Mucosa of descending colon (tissue), 3 donors: Measurements from ENCODE around the gene TMEM86B. TPM values are rescaled to one million over a fixed set of nuclear protein-coding genes. Genes with fewer than 3 reads are reported as not detected.

Experiments used
- ATAC-seq: fragments of 200-7000 bp; cut with Tn5 transposase; one replicate; pipeline ENCODE4 v1.9.1; 2020; ENCODE audit warnings: mild to moderate bottlenecking, moderate library complexity
- DNase-seq, 3 donors: peaks; one replicate each; pipeline ENCODE4 v3.0.0-alpha.2; 2020
- H3K36me3 ChIP-seq: fragments of 200-600 bp; one replicate; pipeline ENCODE4 v1.8.0; 2021; ENCODE audit warnings: low read depth, mild to moderate bottlenecking
- H3K4me1 ChIP-seq: fragments of 200-600 bp; one replicate; pipeline ENCODE4 v1.8.0; 2021; ENCODE audit warnings: low read depth, mild to moderate bottlenecking
- H3K4me3 ChIP-seq: fragments of 200-600 bp; one replicate; pipeline ENCODE4 v1.8.0; 2021; ENCODE audit warnings: mild to moderate bottlenecking
- H3K9me3 ChIP-seq: fragments of 200-600 bp; one replicate; pipeline ENCODE4 v1.8.0; 2021; ENCODE audit warnings: mild to moderate bottlenecking
- intact Hi-C, 2 donors: fragments of 100-400 bp; cut with DNase I in 1 of 2; cut with micrococcal nuclease in 1 of 2; formaldehyde crosslinking; loops; one replicate each; pipeline versions ENCODE4 v1.11.0 to v1.11.1; 2022; cut with DNase I, micrococcal nuclease
- total RNA-seq, 3 donors: library from RNA; stranded (reverse); fragmentation: NEBNext Ultra II Directional in 2 of 3; extraction: Animal tissue kit (Norgen Biotek cat#: 25700) in 2 of 3; gene quantifications; one replicate each; pipeline versions ENCODE4 v1.2.1 to v1.2.4, GENCODE V29; 2021 to 2023
- TF ChIP-seq, protein P1 (sequence below): fragments of 200-600 bp; IDR thresholded peaks from one replicate; pipeline ENCODE4 v1.8.0; 2022; ENCODE audit warnings: antibody characterized with exemption, mild to moderate bottlenecking
- donor health status: DM: no; HTN: no; CAD: no; lungs with moderate emphysema.
- donor health status: DM: no; HTN: no; CAD: no.
- donor health status: DM: no; HTN: yes; CAD: no.

TMEM86B gene
- total RNA-seq, 3 donors from 2014 or later, result 3.4 to 4.5 (median 3.7) TPM

DNA sequence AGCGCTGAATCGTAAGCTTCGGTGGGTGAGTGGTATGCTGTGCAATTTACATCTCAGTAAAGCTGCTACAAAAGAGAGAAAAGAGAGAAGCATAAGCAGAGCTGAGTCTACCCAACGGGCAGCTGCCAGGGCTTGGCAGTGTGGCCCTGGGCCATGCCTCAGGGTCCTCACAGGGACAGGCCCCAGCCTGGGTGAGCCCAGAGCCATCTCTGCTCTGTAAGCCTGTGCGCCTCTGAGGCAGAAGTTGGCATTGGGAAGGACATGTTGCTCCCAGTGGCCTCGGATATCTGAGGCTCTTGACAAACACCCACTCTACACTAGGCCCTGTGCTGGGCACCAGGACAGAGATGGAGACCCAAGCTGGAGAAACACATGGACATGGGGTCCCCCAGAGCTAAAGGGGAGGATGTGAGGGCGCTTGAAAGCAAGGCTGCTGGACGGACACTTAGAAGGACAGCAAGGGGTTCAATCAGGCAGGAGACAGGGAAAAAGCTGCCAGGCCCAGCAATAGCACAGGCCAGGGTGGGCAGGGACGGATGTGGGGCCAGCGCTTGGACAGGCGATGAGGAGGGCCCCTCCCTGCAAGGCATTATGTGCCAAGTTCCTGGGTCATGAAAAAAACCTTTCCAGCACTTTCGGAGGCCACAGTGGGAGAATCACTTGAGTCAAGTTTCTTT, 15.6 kb upstream of the TMEM86B start:
- DNase-seq (no peak), ATAC-seq (no peak)
- peaks cover 11% of the 10 kb centered on the region for H3K36me3 ChIP-seq
- H3K4me3 ChIP-seq, result no peak overlapping the region
- no peaks in the 10 kb centered on the region for H3K9me3 ChIP-seq
- intact Hi-C loops, result no loop called here
- TF ChIP-seq, protein P1, sequence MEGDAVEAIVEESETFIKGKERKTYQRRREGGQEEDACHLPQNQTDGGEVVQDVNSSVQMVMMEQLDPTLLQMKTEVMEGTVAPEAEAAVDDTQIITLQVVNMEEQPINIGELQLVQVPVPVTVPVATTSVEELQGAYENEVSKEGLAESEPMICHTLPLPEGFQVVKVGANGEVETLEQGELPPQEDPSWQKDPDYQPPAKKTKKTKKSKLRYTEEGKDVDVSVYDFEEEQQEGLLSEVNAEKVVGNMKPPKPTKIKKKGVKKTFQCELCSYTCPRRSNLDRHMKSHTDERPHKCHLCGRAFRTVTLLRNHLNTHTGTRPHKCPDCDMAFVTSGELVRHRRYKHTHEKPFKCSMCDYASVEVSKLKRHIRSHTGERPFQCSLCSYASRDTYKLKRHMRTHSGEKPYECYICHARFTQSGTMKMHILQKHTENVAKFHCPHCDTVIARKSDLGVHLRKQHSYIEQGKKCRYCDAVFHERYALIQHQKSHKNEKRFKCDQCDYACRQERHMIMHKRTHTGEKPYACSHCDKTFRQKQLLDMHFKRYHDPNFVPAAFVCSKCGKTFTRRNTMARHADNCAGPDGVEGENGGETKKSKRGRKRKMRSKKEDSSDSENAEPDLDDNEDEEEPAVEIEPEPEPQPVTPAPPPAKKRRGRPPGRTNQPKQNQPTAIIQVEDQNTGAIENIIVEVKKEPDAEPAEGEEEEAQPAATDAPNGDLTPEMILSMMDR, result no peak
- peaks cover 17% of the 10 kb centered on the region for H3K4me1 ChIP-seq

DNA sequence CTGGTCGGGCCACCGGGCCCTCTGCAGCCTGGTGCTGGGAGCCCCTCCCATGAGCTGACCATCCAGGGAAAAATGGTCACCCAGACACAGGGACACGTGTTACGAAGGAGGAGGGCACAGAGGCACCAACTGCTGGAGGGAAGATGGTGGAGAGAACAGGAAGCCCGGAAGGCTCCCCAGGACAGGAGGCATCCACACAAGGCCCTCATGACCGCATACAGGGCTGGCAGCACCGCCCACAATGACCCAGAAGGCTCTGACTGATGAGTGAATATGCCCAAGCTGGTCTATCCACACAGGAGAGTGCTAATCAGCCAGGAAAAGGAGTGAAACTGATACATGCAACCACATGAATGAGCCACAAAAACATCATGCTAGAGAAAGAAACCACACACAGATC, 14.0 kb upstream of the TMEM86B start:
- TF ChIP-seq, protein P1, result no peak
- intact Hi-C loops, result no loop called here
- peaks cover 4% of the 10 kb centered on the region for H3K4me1 ChIP-seq
- no peak overlapping the region for H3K4me3 ChIP-seq
- ATAC-seq (no peak), DNase-seq (peak in 1 of 3 donors; percentile 8)
- peaks cover 11% of the 10 kb centered on the region for H3K36me3 ChIP-seq
- no peaks in the 10 kb centered on the region for H3K9me3 ChIP-seq

DNA sequence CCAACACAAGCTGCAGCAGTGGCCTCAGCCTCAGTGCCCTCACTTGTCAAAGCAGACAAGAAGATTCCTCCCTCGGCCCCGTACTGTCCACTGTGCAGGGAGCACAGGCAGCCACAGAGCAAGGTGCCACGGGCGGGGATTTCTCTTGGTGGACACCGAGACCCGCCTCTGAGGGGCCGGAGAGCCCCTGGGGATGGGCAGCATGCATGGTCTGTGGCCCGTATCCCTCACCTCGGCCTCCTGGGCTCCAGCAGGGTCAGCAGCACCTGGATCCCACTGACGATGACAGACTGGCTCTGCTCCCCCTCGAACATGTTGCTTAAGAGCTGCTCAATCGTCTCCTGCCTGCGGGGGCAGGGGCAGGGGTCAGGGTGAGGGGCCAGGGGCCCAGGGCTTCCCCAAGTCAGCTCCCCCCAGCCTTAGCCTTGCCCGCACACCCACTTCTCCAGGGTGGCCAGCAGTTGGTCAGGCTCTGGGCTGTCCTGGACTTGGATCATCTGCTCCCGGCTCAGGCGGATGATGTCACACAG, 13.4 kb upstream of the TMEM86B start:
- TF ChIP-seq, protein P1, result no peak
- intact Hi-C loops, result no loop called here
- H3K4me3 ChIP-seq, result no peak overlapping the region
- no peaks in the 10 kb centered on the region for H3K9me3 ChIP-seq
- DNase-seq, result no peak
- H3K4me1 ChIP-seq, result no peaks in the 10 kb centered on the region
- ATAC-seq, result no peak
- peaks cover 11% of the 10 kb centered on the region for H3K36me3 ChIP-seq

DNA sequence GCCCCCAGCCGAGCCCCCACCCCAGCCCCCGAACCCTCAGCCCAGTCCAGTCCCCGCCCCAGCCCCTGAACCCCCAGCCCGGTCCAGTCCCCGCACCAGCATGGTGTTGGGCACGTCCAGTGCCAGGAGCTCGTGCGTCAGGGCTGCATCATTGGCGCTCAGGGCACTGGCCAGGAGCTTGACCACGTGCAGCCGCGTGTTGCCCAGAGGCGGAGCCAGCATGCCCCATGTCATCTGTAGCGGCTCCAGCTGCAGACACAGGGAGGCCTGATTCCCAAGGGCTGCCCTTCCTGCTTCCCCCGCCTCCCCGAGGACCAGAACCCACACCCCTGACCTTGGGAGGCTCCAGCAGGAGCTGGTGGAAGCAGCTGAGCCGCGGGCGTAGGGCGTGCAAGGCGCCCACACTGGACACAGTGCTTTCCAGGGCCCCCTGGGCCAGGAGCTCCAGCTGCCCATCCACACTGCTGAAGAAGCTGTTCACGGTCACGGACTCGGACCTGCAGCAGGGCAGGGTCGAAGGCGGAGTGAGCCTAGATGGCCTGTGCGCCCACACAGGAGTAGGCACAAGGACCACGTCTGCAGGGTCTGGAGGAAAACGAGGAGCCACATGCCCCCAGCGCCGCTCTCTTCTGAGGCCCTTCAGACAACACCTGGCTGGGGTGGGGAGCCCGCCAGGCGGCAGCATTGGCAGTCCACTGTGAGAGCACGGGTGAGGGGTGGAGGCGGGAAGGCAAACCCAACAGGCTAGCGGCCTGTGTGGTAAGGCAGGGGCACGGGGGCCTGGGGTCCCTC, 12.8 kb upstream of the TMEM86B start:
- peak in 2 of 3 donors; percentile 23 to 52 for DNase-seq
- H3K4me1 ChIP-seq, result no peaks in the 10 kb centered on the region
- intact Hi-C loops, result no loop called here
- ATAC-seq, result no peak
- no peak overlapping the region for H3K4me3 ChIP-seq
- TF ChIP-seq, protein P1, result no peak
- no peaks in the 10 kb centered on the region for H3K9me3 ChIP-seq
- H3K36me3 ChIP-seq, result peaks cover 17% of the 10 kb centered on the region

DNA sequence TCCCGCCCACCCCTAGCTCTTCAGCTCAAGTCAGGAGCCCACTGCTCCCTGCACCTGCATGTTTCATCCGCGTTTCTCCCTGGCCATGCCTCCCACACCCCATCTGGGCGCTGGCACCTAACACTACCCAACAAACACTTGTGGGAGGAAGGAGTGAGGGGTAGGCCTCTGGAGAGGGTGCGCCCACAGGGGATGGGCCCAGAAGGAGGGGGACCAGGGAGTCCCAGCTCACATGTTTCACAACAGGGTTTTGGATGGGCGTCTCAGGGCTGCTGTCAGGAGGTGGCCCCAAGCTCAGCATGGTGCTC, 12.1 kb upstream of the TMEM86B start:
- H3K4me3 ChIP-seq, result no peak overlapping the region
- H3K9me3 ChIP-seq, result no peaks in the 10 kb centered on the region
- intact Hi-C loops, result no loop called here
- TF ChIP-seq, protein P1, result no peak
- H3K36me3 ChIP-seq, result peaks cover 17% of the 10 kb centered on the region
- ATAC-seq (no peak), DNase-seq (no peak)
- H3K4me1 ChIP-seq, result no peaks in the 10 kb centered on the region
